Measurements from ENCODE around the gene PRORP.
"Not testable (repeated sequence)": the region's sequence is repeated elsewhere in the genome, so short reads cannot be mapped to it uniquely, and the experiment has no call there.

Gene PRORP

GRCh38 chr14:35138585-35138984, 16.2 kb downstream of the PRORP start:
- DNase-seq (ENCODE audit: low read depth) = no peak

- DNase-seq (ENCODE audit: low read depth) = no peak
These were observed 18.6 kb downstream of the PRORP start for GRCh38 chr14:35140718-35141581.

- no peak for DNase-seq (ENCODE audit: low read depth)
These were observed 21.7 kb downstream of the PRORP start for GRCh38 chr14:35144029-35144428.

GRCh38 chr14:35146711-35147149, 24.4 kb downstream of the PRORP start:
- DNase-seq (ENCODE audit: low read depth) = no peak

GRCh38 chr14:35147186-35147585, 24.8 kb downstream of the PRORP start:
- no peak for DNase-seq (ENCODE audit: low read depth)

GRCh38 chr14:35147711-35148110, 25.4 kb downstream of the PRORP start:
- DNase-seq (ENCODE audit: low read depth) = no peak

- DNase-seq (ENCODE audit: low read depth) = no peak
These were observed 26.9 kb downstream of the PRORP start for GRCh38 chr14:35149239-35149638.

GRCh38 chr14:35152531-35152930, 30.2 kb downstream of the PRORP start:
- not testable (repeated sequence) for DNase-seq (ENCODE audit: low read depth)

- DNase-seq (ENCODE audit: low read depth) = no peak
These were observed 31.7 kb downstream of the PRORP start for GRCh38 chr14:35154016-35154415.

- DNase-seq (ENCODE audit: low read depth) = no peak
These were observed 33.6 kb downstream of the PRORP start for GRCh38 chr14:35155962-35156361.

GRCh38 chr14:35158491-35158890, 36.1 kb downstream of the PRORP start:
- no peak for DNase-seq (ENCODE audit: low read depth)

GRCh38 chr14:35158951-35159653, 36.8 kb downstream of the PRORP start:
- DNase-seq (ENCODE audit: low read depth) = no peak

- peak; percentile 82 for DNase-seq (ENCODE audit: low read depth)
These were observed 37.5 kb downstream of the PRORP start for GRCh38 chr14:35159742-35160409.

- no peak for DNase-seq (ENCODE audit: low read depth)
These were observed 38.9 kb downstream of the PRORP start for GRCh38 chr14:35161231-35161630.

- DNase-seq (ENCODE audit: low read depth) = no peak
These were observed 41.0 kb downstream of the PRORP start for GRCh38 chr14:35163384-35163783.

GRCh38 chr14:35164849-35165248, 42.5 kb downstream of the PRORP start:
- DNase-seq (ENCODE audit: low read depth) = no peak

- no peak for DNase-seq (ENCODE audit: low read depth)
These were observed 45.1 kb downstream of the PRORP start for GRCh38 chr14:35167496-35167895.

Measured in stromal cell of bone marrow (primary cell).